HG03342 (cell line): Measurements from ENCODE around the gene NPPC.
"Not testable (repeated sequence)": the region's sequence is repeated elsewhere in the genome, so short reads cannot be mapped to it uniquely, and the experiment has no call there.

Source experiments
- ATAC-seq: cut with Tn5 transposase; IDR thresholded peaks from one replicate; pipeline ENCODE4 v1.9.1; 2021; ENCODE audit warnings: mild to moderate bottlenecking, moderate library complexity; ENCODE audit not compliant: unreplicated experiment

Gene NPPC

GRCh38 chr2:231926180-231926741 is at the start of gene NPPC:
NPPC (minus strand) TSS chr2:231926396; CDS start chr2:231926249, 147 bp downstream.
- ATAC-seq: peak; percentile 60

- ATAC-seq: no peak
These were observed 48.8 kb upstream of the NPPC start for GRCh38 chr2:231975001-231975400.

- no peak for ATAC-seq
These were observed 44.3 kb upstream of the NPPC start for GRCh38 chr2:231970461-231970860.

- ATAC-seq: no peak
These were observed 42.6 kb upstream of the NPPC start for GRCh38 chr2:231968820-231969219.

- no peak for ATAC-seq
These were observed 40.7 kb upstream of the NPPC start for GRCh38 chr2:231966886-231967285.

- ATAC-seq: no peak
These were observed 38.9 kb upstream of the NPPC start for GRCh38 chr2:231965102-231965501.

GRCh38 chr2:231961349-231962166 is 35.4 kb upstream of the NPPC start, which contains the start of gene DIS3L2:
DIS3L2 (plus strand) TSS chr2:231961713; CDS start chr2:232014928, 53,215 bp downstream.
- peak; percentile 93 for ATAC-seq

GRCh38 chr2:231960810-231961348 is 34.7 kb upstream of the NPPC start:
- ATAC-seq: no peak

- no peak for ATAC-seq
These were observed 31.9 kb upstream of the NPPC start for GRCh38 chr2:231957913-231958763.

GRCh38 chr2:231955758-231956472 is 29.7 kb upstream of the NPPC start:
- no peak for ATAC-seq

- ATAC-seq: no peak
These were observed 25.3 kb upstream of the NPPC start for GRCh38 chr2:231951452-231952035.

GRCh38 chr2:231947694-231948093 is 21.5 kb upstream of the NPPC start:
- no peak for ATAC-seq

- not testable (repeated sequence) for ATAC-seq
These were observed 20.9 kb upstream of the NPPC start for GRCh38 chr2:231947112-231947511.

- ATAC-seq: no peak
These were observed 20.1 kb upstream of the NPPC start for GRCh38 chr2:231946241-231946814.

GRCh38 chr2:231942180-231942579 is 16.0 kb upstream of the NPPC start:
- no peak for ATAC-seq

- no peak for ATAC-seq
These were observed 15.5 kb upstream of the NPPC start for GRCh38 chr2:231941673-231942072.

GRCh38 chr2:231940795-231941194 is 14.6 kb upstream of the NPPC start:
- no peak for ATAC-seq

- ATAC-seq: no peak
These were observed 12.8 kb upstream of the NPPC start for GRCh38 chr2:231939022-231939421.

- no peak for ATAC-seq
These were observed 10.9 kb upstream of the NPPC start for GRCh38 chr2:231937057-231937456.

GRCh38 chr2:231936491-231936890 is 10.3 kb upstream of the NPPC start:
- ATAC-seq: no peak
